ENCODE data around the gene FMNL3.

DNA sequence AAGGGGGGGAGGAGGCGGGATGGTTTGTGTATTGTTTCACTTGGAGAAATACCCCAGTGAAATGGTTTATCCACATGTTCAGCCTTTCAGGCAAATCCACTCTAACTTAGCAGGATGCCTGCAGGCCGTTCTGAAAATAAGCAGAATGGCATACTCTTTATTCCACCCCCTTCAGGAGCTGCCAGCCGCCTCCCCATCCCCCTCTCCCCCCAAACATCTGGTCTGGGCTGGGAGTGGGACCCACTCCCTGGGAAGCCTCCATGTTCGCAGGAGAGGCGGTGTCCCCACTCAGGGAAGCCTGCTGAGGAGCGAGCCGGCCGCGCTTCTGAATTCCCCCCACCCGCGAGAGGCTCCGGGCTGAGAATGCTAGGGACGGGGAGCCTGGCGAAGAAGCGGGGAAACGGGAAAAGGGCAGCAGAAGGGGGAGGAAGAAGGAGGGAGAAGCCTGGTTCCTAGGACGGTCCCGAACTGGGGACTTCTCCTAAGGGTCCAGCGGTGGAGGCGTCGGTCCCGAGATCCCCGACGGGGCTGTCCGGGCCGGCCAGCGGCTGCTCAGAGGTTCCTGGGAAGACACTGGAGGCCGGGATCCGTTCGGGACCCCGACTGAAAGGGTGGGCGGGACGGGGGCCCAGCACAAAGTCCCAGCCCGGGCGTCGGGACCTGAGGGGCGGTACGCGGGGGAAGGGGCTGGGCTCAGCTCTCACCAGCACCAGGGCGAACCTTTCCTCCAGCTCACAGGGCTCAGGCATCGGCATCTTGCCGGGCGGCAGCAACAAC lies 666 bp downstream of the FMNL3 start:
- TF ChIP-seq, protein P1, sequence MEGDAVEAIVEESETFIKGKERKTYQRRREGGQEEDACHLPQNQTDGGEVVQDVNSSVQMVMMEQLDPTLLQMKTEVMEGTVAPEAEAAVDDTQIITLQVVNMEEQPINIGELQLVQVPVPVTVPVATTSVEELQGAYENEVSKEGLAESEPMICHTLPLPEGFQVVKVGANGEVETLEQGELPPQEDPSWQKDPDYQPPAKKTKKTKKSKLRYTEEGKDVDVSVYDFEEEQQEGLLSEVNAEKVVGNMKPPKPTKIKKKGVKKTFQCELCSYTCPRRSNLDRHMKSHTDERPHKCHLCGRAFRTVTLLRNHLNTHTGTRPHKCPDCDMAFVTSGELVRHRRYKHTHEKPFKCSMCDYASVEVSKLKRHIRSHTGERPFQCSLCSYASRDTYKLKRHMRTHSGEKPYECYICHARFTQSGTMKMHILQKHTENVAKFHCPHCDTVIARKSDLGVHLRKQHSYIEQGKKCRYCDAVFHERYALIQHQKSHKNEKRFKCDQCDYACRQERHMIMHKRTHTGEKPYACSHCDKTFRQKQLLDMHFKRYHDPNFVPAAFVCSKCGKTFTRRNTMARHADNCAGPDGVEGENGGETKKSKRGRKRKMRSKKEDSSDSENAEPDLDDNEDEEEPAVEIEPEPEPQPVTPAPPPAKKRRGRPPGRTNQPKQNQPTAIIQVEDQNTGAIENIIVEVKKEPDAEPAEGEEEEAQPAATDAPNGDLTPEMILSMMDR (IDR thresholded peaks at IDR 0.05; ENCODE audit: low read depth, low read length, missing input control) = no peak
- TF ChIP-seq ZBTB33 (IDR thresholded peaks at IDR 0.05) (no peak), GABPA (IDR thresholded peaks at IDR 0.05 in 1 of 2, conservative IDR thresholded peaks at IDR 0.05 in 1 of 2) (no peak), SP1 (IDR thresholded peaks at IDR 0.05) (no peak), HNF4A (conservative IDR thresholded peaks at IDR 0.05) (no peak), FOXA1 (IDR thresholded peaks at IDR 0.05) (no peak), TAF1 (conservative IDR thresholded peaks at IDR 0.05) (no peak), YY1 (IDR thresholded peaks at IDR 0.05) (no peak), JUND (IDR thresholded peaks at IDR 0.05) (no peak), EGR1 (IDR thresholded peaks at IDR 0.05; ENCODE audit: low read depth in 2 of 2) (no peak)

Data from liver (tissue), 3 donors.